ENCODE data around the gene FOXE3. TPM values are rescaled to one million over a fixed set of nuclear protein-coding genes. Genes with fewer than 3 reads are reported as not detected.

The FOXE3 gene
- total and polyA plus RNA-seq, 10 of the 15 experiments (the other 5 are each of a cell fraction or from before 2014, with no cell fraction given), result 0.13 TPM; not detected in 9

- ATAC-seq, result no peak
Observed at GRCh38 chr1:47382399-47382983, 33.6 kb upstream of the FOXE3 start.

More at GRCh38 chr1:47382399-47382983, 33.6 kb upstream of the FOXE3 start:
- H4K20me1 ChIP-seq (ENCODE audit: control insufficient read depth, insufficient read depth), result no peaks in the 10 kb centered on the region
- ChIA-PET RAD21 (ENCODE audit: unreplicated experiment) (no interaction called here), CTCF (interaction anchor here (1.2 to 1.3 kb wide), 2 partner anchors 14 to 55 kb away, joined by 3 read pairs; no protein-coding TSS in a partner anchor), POLR2A (no interaction called here), SMC1A (ENCODE audit: uncharacterized antibody, unreplicated experiment) (interaction anchor here (0.6 to 1.3 kb wide), 3 partner anchors 8 to 67 kb away, joined by 3 to 5 read pairs (median 3); no protein-coding TSS in a partner anchor)
- H2AFZ ChIP-seq (ENCODE audit: control insufficient read depth, low read depth, low read length), result no peak overlapping the region
- FAIRE-seq, result no peak
- DNase-seq (ENCODE audit: low read depth, low spot score), result no peak
- TF ChIP-seq POLR2A (IDR thresholded peaks at IDR 0.05; ENCODE audit: low read depth, low read length) (no peak), SMAD5 (IDR thresholded peaks at IDR 0.05; ENCODE audit: low read depth) (no peak), RB1 (IDR thresholded peaks at IDR 0.05; ENCODE audit: borderline replicate concordance) (no peak), RAD51 (IDR thresholded peaks at IDR 0.05) (no peak), SREBF2 (IDR thresholded peaks at IDR 0.05; ENCODE audit: low read length) (no peak), SMARCA5 (IDR thresholded peaks at IDR 0.05) (no peak), JUND (IDR thresholded peaks at IDR 0.05; ENCODE audit: low read depth, low read length) (no peak), HDAC6 (IDR thresholded peaks at IDR 0.05; ENCODE audit: unreplicated experiment) (no peak), YY1 (IDR thresholded peaks at IDR 0.05; ENCODE audit: low read depth, low read length) (no peak), TCF3 (IDR thresholded peaks at IDR 0.05; ENCODE audit: borderline replicate concordance, insufficient read depth, low read depth, low read length) (no peak), NBN (IDR thresholded peaks at IDR 0.05) (no peak), SRF (IDR thresholded peaks at IDR 0.05; ENCODE audit: low read depth in 2 of 2, low read length in 2 of 2) (no peak), KLF5 (IDR thresholded peaks at IDR 0.05; ENCODE audit: partially characterized antibody) (no peak), CBFB (IDR thresholded peaks at IDR 0.05; ENCODE audit: low read depth) (no peak), HDGF (IDR thresholded peaks at IDR 0.05) (no peak), SKIL (IDR thresholded peaks at IDR 0.05; ENCODE audit: low read depth, poor library complexity, severe bottlenecking) (no peak)
- TF ChIP-seq, protein P1, sequence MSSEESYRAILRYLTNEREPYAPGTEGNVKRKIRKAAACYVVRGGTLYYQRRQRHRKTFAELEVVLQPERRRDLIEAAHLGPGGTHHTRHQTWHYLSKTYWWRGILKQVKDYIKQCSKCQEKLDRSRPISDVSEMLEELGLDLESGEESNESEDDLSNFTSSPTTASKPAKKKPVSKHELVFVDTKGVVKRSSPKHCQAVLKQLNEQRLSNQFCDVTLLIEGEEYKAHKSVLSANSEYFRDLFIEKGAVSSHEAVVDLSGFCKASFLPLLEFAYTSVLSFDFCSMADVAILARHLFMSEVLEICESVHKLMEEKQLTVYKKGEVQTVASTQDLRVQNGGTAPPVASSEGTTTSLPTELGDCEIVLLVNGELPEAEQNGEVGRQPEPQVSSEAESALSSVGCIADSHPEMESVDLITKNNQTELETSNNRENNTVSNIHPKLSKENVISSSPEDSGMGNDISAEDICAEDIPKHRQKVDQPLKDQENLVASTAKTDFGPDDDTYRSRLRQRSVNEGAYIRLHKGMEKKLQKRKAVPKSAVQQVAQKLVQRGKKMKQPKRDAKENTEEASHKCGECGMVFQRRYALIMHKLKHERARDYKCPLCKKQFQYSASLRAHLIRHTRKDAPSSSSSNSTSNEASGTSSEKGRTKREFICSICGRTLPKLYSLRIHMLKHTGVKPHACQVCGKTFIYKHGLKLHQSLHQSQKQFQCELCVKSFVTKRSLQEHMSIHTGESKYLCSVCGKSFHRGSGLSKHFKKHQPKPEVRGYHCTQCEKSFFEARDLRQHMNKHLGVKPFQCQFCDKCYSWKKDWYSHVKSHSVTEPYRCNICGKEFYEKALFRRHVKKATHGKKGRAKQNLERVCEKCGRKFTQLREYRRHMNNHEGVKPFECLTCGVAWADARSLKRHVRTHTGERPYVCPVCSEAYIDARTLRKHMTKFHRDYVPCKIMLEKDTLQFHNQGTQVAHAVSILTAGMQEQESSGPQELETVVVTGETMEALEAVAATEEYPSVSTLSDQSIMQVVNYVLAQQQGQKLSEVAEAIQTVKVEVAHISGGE (CRISPR knock-in tag; IDR thresholded peaks at IDR 0.05), result no peak
- no peaks in the 10 kb centered on the region for H3K4me1 ChIP-seq (ENCODE audit: control insufficient read depth, insufficient read depth, low read length)
- H3K27me3 ChIP-seq (replicated peaks in 1 of 2; ENCODE audit: control insufficient read depth in 2 of 2, insufficient read depth in 2 of 2, low read length in 1 of 2), result no peaks in the 10 kb centered on the region
- BruUV-seq (replicated peaks), result no TSS peak
- WGBS (ENCODE audit: insufficient coverage, insufficient replicate concordance, low lambda C conversion rate, missing lambda C conversion rate), result 97% methylated on average over 3 of the region's 3 CpGs
- in situ Hi-C loops (cut with MboI) (no loop called here), intact Hi-C loops (cut with micrococcal nuclease; ENCODE audit: unreplicated experiment) (no loop called here)
- no peaks in the 10 kb centered on the region for H3K9me3 ChIP-seq (replicated peaks; ENCODE audit: control insufficient read depth, insufficient read depth, low read length)
- no peak overlapping the region for H3K27ac ChIP-seq (ENCODE audit: control insufficient read depth, insufficient read depth)
- H3K9ac ChIP-seq (ENCODE audit: control insufficient read depth, insufficient read depth, low read length), result no peak overlapping the region
- no peak overlapping the region for H3K4me2 ChIP-seq (ENCODE audit: control insufficient read depth, insufficient read depth)
- H3K79me2 ChIP-seq (ENCODE audit: control insufficient read depth, insufficient read depth, low read length), result no peaks in the 10 kb centered on the region
- H3K4me3 ChIP-seq, result no peak overlapping the region
- peaks cover 2 to 9% of the 10 kb centered on the region in 2 experiments; a peak in 3 of 4 replicates for H3K36me3 ChIP-seq (ENCODE audit: control insufficient read depth in 2 of 2, insufficient read depth in 2 of 2, low read length in 1 of 2)
